HepG2 (cell line): Measurements from ENCODE around the gene COA3. TPM values are rescaled to one million over a fixed set of nuclear protein-coding genes. Genes with fewer than 3 reads are reported as not detected.

Experiments
- BRCA1 ChIP-seq: sonication (generic); formaldehyde crosslinking; IDR thresholded peaks from 2 replicates; pipeline ENCODE4 v1.4.0; 2020; ENCODE audit warnings: missing genetic modification reagents
- BRD4 ChIP-seq: sonication (generic); formaldehyde crosslinking; IDR thresholded peaks from 2 replicates; pipeline ENCODE4 v1.4.0; 2020; ENCODE audit warnings: missing genetic modification reagents
- CREB3 ChIP-seq: sonication (generic); formaldehyde crosslinking; IDR thresholded peaks from 2 replicates; pipeline ENCODE4 v1.5.0; 2020; ENCODE audit warnings: missing genetic modification reagents
- EP300 ChIP-seq, 3 experiments: sonication (generic) in 1 of 3; formaldehyde crosslinking in 1 of 3; IDR thresholded peaks; 2 replicates each; pipeline versions ENCODE4 v1.5.1 to v1.6.1; 2011 to 2020; ENCODE audit warnings: low read depth in 2 of 3, low read length in 2 of 3, borderline replicate concordance in 1 of 3, improper control_type of control experiment in 1 of 3, mild to moderate bottlenecking in 1 of 3, missing genetic modification reagents in 1 of 3, moderate library complexity in 1 of 3
- GLMP ChIP-seq: sonication (generic); formaldehyde crosslinking; IDR thresholded peaks from 2 replicates; pipeline ENCODE4 v1.9.0; 2021; ENCODE audit warnings: missing genetic modification reagents, mild to moderate bottlenecking, borderline replicate concordance
- HOXD1 ChIP-seq: sonication (generic); formaldehyde crosslinking; IDR thresholded peaks from 2 replicates; pipeline ENCODE4 v1.5.0; 2020; ENCODE audit warnings: missing genetic modification reagents
- IKZF5 ChIP-seq: IDR thresholded peaks from 2 replicates; pipeline ENCODE4 v1.6.1; 2018; ENCODE audit warnings: missing genetic modification reagents, mild to moderate bottlenecking, missing compliant biosample characterization
- ISL2 ChIP-seq: sonication (generic); formaldehyde crosslinking; IDR thresholded peaks from 2 replicates; pipeline ENCODE4 v1.5.0; 2020; ENCODE audit warnings: missing genetic modification reagents
- KLF12 ChIP-seq: sonication (generic); formaldehyde crosslinking; IDR thresholded peaks from 2 replicates; pipeline ENCODE4 v1.4.0; 2020; ENCODE audit warnings: missing genetic modification reagents, borderline replicate concordance
- MEIS2 ChIP-seq: sonication (generic); formaldehyde crosslinking; IDR thresholded peaks from 2 replicates; pipeline ENCODE4 v1.9.0; 2021; ENCODE audit warnings: mild to moderate bottlenecking, missing genetic modification reagents
- MTA3 ChIP-seq: sonication (generic); formaldehyde crosslinking; IDR thresholded peaks from 2 replicates; pipeline ENCODE4 v1.4.0; 2020; ENCODE audit warnings: missing genetic modification reagents
- NFE2L1 ChIP-seq: sonication (generic); formaldehyde crosslinking; IDR thresholded peaks from 2 replicates; pipeline ENCODE4 v1.4.0; 2020; ENCODE audit warnings: missing genetic modification reagents, mild to moderate bottlenecking, borderline replicate concordance
- NFE2L2 ChIP-seq: fragments of 150-350 bp; IDR thresholded peaks from 2 replicates; pipeline ENCODE4 v1.6.1; 2014; ENCODE audit warnings: low read length
- NFKB2 ChIP-seq: sonication (generic); formaldehyde crosslinking; IDR thresholded peaks from 2 replicates; pipeline ENCODE4 v1.4.0; 2020; ENCODE audit warnings: missing genetic modification reagents, borderline replicate concordance
- SIX1 ChIP-seq: sonication (generic); formaldehyde crosslinking; IDR thresholded peaks from 2 replicates; pipeline ENCODE4 v1.4.0; 2020; ENCODE audit warnings: missing genetic modification reagents, borderline replicate concordance
- SOX13 ChIP-seq, 3 experiments: fragments of 450-650 bp in 1 of 3; sonication (generic) in 1 of 3; formaldehyde crosslinking in 1 of 3; IDR thresholded peaks in 2 of 3; conservative IDR thresholded peaks in 1 of 3; 2 replicates each; pipeline versions ENCODE4 v1.5.0 to v1.6.1; 2016 to 2020; ENCODE audit warnings: antibody characterized with exemption in 1 of 3, mild to moderate bottlenecking in 1 of 3, missing compliant biosample characterization in 1 of 3, missing genetic modification reagents in 1 of 3, moderate library complexity in 1 of 3
- TARDBP ChIP-seq: sonication (generic); formaldehyde crosslinking; IDR thresholded peaks from 2 replicates; pipeline ENCODE4 v1.8.0; 2022; ENCODE audit warnings: mild to moderate bottlenecking, missing genetic modification reagents
- THAP11 ChIP-seq: IDR thresholded peaks from 2 replicates; pipeline ENCODE4 v1.6.1; 2016; ENCODE audit warnings: missing biosample characterization, missing genetic modification reagents
- ZNF121 ChIP-seq: sonication (generic); formaldehyde crosslinking; IDR thresholded peaks from 2 replicates; pipeline ENCODE4 v1.5.0; 2020; ENCODE audit warnings: mild to moderate bottlenecking, missing genetic modification reagents
- ZNF3 ChIP-seq: IDR thresholded peaks from 2 replicates; pipeline ENCODE4 v1.7.0; 2017; ENCODE audit warnings: inconsistent platforms
- ZNF556 ChIP-seq: sonication (generic); formaldehyde crosslinking; IDR thresholded peaks from 2 replicates; pipeline ENCODE4 v1.4.0; 2020; ENCODE audit warnings: mild to moderate bottlenecking, missing genetic modification reagents, borderline replicate concordance
- ZNF772 ChIP-seq: sonication (generic); formaldehyde crosslinking; IDR thresholded peaks from 2 replicates; pipeline ENCODE4 v1.5.0; 2020; ENCODE audit warnings: mild to moderate bottlenecking, missing genetic modification reagents
- ZNF775 ChIP-seq: sonication (generic); formaldehyde crosslinking; IDR thresholded peaks from 2 replicates; pipeline ENCODE4 v1.4.0; 2020; ENCODE audit warnings: missing genetic modification reagents, mild to moderate bottlenecking, moderate library complexity, borderline replicate concordance
- polyA plus RNA-seq, 8 experiments: library from polyadenylated mRNA; depleted of rRNA in 3 of 8; stranded (reverse) in 7 of 8; unstranded in 1 of 8; fragments of >200 nt; fragmentation: Illumina TruSeq in 4 of 8; extraction: Trizol in 4 of 8; gene quantifications; 2 replicates each; pipeline versions ENCODE4 v1.2.1 to v1.2.3, GENCODE V29; 2011 to 2016; ENCODE audit warnings: low read depth in 4 of 8, missing spikeins in 1 of 8, mixed read lengths in 1 of 8; ENCODE audit not compliant: insufficient read depth in 1 of 8
- total RNA-seq, 5 experiments: library from RNA; depleted of rRNA; stranded (reverse); fragments of >200 nt; fragmentation: Illumina TruSeq; extraction: Trizol; gene quantifications; 2 replicates each; pipeline ENCODE4 v1.2.3, GENCODE V29; 2016; ENCODE audit warnings: low read depth in 1 of 5

The COA3 gene
- total and polyA plus RNA-seq, 2 of the 13 experiments (the other 11 are each of a cell fraction or from before 2014, with no cell fraction given): 133 to 202 TPM

GRCh38 chr17:42803074-42803883, 4.8 kb upstream of the COA3 start (continued):
- no peak for TF ChIP-seq NFE2L1 (CRISPR knock-in tag)
- TF ChIP-seq SIX1 (CRISPR knock-in tag): peak; percentile 65; the same call in 1 of the 2 replicates
- peak; percentile 33; the same call in 1 of the 2 replicates for TF ChIP-seq TARDBP (CRISPR knock-in tag)
- TF ChIP-seq MEIS2: no peak
- no peak for TF ChIP-seq MTA3 (CRISPR knock-in tag)
- TF ChIP-seq ZNF556 (CRISPR knock-in tag): no peak
- no peak for TF ChIP-seq NFKB2
- no peak for TF ChIP-seq ZNF775 (CRISPR knock-in tag)
- TF ChIP-seq NFE2L2: no peak
- TF ChIP-seq ZNF772 (CRISPR knock-in tag): no peak
- TF ChIP-seq BRCA1 (CRISPR knock-in tag): no peak
- peak in 1 of 2 experiments; percentile 57; a peak in 1 of 4 replicates for TF ChIP-seq EP300 (IDR thresholded peaks at IDR 0.05; ENCODE audit: low read depth in 2 of 2, low read length in 2 of 2)
- TF ChIP-seq EP300 (CRISPR knock-in tag; IDR thresholded peaks at IDR 0.05; ENCODE audit: borderline replicate concordance): no peak; the same call in 1 of the 2 replicates
- no peak for TF ChIP-seq ZNF3 (CRISPR knock-in tag)
- peak; percentile 35; the same call in 1 of the 2 replicates for TF ChIP-seq ISL2 (CRISPR knock-in tag)
- TF ChIP-seq KLF12 (CRISPR knock-in tag): no peak; the same call in 1 of the 2 replicates
- TF ChIP-seq BRD4 (CRISPR knock-in tag): no peak
- TF ChIP-seq SOX13 (IDR thresholded peaks at IDR 0.05): no peak
- peak in 1 of 2 experiments; percentile 67; a peak in 1 of 4 replicates for TF ChIP-seq SOX13 (CRISPR knock-in tag; conservative IDR thresholded peaks at IDR 0.05 in 1 of 2, IDR thresholded peaks at IDR 0.05 in 1 of 2)
- TF ChIP-seq THAP11 (CRISPR knock-in tag): peak; percentile 80
- TF ChIP-seq GLMP (CRISPR knock-in tag): no peak
- peak; percentile 75 for TF ChIP-seq IKZF5 (CRISPR knock-in tag)
- no peak for TF ChIP-seq HOXD1
- no peak for TF ChIP-seq ZNF121
- TF ChIP-seq CREB3 (CRISPR knock-in tag): no peak
